Esophagus squamous epithelium (tissue), 4 donors: Measurements from ENCODE around the gene PFDN1.

Experiments
- POLR2A ChIP-seq, 4 donors: fragments of 450-650 bp; IDR thresholded peaks; one replicate each; pipeline ENCODE4 v1.6.1; 2017; ENCODE audit warnings: antibody characterized with exemption in 4 of 4, mild to moderate bottlenecking in 4 of 4, moderate library complexity in 3 of 4
- TF ChIP-seq, protein P1 (sequence below), 6 experiments: fragments of 450-650 bp in 4 of 6; fragments of 200-600 bp in 2 of 6; sonication (generic) in 2 of 6; IDR thresholded peaks; one replicate each; pipeline ENCODE4 v1.5.1; 2016 to 2019; ENCODE audit warnings: antibody characterized with exemption in 6 of 6, mild to moderate bottlenecking in 4 of 6, moderate library complexity in 4 of 6

DNA sequence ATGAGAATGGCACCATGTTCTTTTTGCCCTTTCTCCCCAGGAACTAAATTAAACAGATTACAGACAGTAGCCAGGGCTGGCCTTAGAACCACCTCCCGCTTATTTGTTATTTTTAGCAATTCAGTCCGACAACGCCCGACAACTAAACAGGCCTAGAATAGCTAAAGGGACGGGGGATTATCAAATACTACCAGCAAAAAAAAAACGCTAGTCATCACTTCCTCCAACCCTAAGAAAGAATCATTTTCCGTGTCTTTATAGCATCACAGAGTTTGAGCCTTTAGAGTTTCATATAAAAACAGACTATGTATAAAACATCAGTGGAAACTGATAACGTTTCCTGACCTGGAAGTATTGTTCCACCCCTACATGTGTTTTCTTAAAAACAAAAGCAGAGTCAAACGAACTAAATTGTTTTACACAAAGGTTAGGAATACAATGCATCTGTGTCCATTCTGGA lies 35.3 kb downstream of the PFDN1 start:
- TF ChIP-seq, protein P1, sequence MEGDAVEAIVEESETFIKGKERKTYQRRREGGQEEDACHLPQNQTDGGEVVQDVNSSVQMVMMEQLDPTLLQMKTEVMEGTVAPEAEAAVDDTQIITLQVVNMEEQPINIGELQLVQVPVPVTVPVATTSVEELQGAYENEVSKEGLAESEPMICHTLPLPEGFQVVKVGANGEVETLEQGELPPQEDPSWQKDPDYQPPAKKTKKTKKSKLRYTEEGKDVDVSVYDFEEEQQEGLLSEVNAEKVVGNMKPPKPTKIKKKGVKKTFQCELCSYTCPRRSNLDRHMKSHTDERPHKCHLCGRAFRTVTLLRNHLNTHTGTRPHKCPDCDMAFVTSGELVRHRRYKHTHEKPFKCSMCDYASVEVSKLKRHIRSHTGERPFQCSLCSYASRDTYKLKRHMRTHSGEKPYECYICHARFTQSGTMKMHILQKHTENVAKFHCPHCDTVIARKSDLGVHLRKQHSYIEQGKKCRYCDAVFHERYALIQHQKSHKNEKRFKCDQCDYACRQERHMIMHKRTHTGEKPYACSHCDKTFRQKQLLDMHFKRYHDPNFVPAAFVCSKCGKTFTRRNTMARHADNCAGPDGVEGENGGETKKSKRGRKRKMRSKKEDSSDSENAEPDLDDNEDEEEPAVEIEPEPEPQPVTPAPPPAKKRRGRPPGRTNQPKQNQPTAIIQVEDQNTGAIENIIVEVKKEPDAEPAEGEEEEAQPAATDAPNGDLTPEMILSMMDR (IDR thresholded peaks at IDR 0.05) = no peak
- no peak for TF ChIP-seq POLR2A (IDR thresholded peaks at IDR 0.05)
